G401 (cell line): ENCODE measurements around the gene RAB7B. TPM values are rescaled to one million over a fixed set of nuclear protein-coding genes. Genes with fewer than 3 reads are reported as not detected.

Experiments
- DNase-seq: peaks from one replicate; pipeline ENCODE4 v3.0.0-alpha.2; 2015; ENCODE audit warnings: low spot score
- in situ Hi-C: cut with HindIII; loops from 2 replicates; pipeline ENCODE4 v1.10.0; 2016; ENCODE audit warnings: low sequenced_read_pairs, mixed read lengths
- total RNA-seq: library from RNA; depleted of rRNA; stranded (reverse); fragments of >200 nt; shearing (Covaris generic); gene quantifications from 2 replicates; pipeline ENCODE4 v1.2.3, GENCODE V29; 2014; rRNA removed

RAB7B gene
- total RNA-seq, 1 experiment from 2014 or later, result 0.85 TPM

DNA sequence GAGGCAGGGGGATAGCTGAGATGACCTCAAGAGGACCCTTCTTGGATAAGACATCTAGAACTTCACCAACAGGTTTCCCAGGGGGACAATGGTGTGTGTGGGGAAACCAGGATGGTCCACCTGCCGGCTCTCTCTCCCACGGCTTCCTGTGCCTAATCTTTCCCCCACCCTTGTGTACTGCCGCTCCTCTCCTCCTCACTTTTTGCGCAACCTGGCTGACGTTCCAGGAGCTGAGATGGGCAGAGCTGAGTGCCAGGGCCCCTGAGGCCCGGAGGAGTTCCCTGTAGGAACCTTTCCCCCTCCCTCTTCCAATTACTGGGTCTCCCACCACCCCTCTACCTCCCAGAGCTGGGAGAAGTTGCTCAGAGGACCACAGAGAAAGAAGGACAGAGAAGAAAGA is 66.9 kb downstream of the RAB7B start:
- in situ Hi-C loops, result no loop called here
- no peak for DNase-seq

DNA sequence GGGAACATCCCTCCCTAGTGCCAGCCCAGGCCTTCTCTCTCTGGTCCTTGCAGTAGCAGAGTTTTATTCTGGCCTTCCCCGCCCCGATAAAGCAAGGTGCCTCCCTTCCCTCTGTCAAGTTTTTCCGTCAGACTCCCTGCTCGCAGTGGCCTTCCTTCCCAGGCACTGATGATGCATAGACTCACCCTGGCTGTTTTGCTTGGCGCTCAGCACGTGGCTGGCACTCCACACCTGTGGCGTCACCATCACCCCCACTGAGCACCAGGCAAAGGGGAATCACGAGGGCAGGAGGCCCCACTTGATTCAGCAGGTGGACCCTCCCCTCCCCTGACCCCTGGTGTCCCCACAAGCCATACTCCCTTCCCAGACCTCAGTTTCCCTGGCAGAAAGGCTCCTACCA is 67.3 kb downstream of the RAB7B start:
- no peak for DNase-seq
- in situ Hi-C loops, result no loop called here

DNA sequence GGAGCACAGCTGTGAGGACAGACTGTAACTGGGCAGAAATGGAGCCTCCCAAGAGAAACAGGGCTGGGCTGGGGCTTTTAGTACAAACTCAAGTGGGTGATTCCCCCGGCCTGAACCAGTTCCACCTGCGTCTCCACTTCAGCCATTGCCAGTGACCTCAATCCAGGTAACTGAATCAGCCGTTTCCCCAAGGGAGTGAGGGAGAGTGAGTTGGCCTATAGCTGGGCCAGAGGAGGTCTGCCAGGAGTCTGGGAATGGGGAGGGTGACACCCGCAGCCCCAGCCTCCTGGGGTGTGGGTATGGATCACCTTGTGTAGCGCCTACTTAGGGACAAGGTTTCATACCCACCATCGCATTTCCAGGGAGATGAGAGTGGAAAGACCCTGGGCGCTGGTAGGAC is 68.4 kb downstream of the RAB7B start:
- no peak for DNase-seq
- in situ Hi-C loops, result no loop called here

DNA sequence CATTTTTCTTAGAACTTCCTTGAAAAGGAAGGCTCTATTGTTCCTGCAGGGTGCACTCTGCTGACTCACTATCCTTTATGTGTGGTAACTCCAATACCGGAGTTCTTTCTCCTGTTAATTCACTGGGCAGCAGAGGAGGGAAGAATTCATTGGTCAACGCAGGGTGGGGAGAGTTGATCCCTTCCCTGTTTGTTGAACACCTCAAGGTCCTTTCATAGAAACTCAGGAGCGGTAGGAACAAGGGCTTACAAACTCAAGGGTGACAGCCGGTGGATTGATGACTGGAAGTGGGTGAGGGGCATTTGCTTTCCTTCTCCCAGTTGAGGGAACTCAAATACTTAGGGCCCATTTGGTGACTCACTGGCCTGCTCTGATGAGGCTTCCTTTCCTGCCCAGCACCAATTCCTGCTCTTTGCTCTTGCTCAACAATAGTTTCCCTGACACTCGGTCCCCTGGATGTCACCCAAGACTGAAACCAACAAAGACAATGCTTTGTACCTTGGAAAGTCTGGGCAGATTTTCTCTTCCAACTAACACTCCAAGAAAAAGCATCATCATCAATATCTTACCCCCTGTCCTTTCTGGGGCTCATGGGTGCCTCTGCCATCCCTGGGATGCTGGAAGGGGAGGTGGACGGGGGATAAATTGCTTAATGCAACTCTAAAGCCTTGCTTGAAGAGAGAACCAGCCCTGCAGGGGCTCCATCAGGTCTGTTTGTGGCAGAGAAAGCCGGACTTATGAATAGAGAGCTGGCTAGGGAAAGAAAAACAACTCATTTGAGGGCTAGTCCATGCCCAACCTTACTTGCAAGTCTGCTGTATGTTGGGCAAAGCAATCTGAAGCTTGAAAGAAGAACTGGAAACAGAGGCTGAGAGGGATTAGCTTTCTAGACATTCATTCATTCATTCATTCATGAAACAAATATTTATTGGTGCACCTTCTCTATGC is 69.2 kb downstream of the RAB7B start:
- in situ Hi-C loops, result no loop called here
- DNase-seq, result peak; percentile 4

DNA sequence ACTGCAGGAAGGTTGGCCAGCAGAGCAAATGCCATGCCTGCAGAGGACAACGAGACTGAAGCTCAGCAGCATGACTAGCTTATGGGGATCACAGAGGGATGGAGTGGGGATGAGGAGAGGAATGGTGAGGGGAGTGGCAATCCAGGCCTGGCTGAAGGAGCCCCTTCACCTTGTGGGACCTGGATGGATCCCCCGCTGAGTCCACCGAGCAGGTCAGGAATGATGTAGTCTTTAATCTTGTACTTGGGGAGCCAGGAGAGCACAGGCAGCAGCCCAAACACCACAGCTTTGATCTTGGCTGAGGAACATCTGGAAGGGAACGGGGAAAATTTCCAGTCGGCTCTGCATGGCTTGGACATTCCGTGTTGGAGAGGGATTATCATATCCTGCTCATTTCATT is 70.4 kb downstream of the RAB7B start:
- in situ Hi-C loops, result no loop called here
- DNase-seq, result no peak

DNA sequence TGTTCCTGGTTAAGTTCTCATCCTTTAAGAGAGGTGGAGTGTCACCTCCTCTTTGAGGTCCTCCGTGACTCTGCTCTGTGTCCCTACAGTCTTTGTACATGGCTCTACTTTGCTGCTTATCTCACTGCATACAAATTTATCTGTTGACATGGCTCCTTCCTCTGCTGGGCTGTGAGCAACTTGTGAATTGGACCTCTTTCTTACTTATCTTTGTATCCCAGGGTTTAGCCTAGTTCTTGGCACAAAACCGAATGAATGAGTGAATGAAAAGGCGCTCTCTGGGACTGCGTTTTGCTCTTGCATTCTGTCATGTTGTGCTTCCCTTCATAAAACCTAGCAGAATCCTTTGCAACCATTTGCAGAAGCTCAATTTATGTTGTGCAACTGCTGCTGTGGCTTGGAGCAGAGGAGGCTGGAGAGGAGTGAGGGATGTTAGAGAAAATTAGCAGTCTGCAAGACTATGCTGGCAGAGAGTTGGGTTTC is 72.4 kb downstream of the RAB7B start:
- no peak for DNase-seq
- in situ Hi-C loops, result no loop called here

DNA sequence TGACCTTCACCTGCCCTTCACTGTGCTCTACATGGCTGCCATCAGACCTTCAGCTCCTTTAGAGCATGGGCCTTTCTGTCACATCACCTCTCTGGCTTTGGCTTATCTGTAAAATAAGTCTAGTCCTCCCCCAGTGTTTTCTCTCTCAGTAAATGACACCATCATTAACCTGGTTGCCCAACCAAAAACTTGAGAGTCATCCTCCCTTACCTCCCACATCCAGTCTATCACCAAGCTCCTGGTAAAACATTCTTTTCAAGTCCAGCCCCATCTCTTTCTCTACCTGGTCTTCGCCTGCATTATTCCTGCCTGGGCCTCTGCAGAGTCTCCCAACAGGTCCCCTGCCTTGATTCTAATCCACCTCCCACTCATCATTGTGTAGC is 73.0 kb downstream of the RAB7B start:
- DNase-seq, result no peak
- in situ Hi-C loops, result no loop called here

DNA sequence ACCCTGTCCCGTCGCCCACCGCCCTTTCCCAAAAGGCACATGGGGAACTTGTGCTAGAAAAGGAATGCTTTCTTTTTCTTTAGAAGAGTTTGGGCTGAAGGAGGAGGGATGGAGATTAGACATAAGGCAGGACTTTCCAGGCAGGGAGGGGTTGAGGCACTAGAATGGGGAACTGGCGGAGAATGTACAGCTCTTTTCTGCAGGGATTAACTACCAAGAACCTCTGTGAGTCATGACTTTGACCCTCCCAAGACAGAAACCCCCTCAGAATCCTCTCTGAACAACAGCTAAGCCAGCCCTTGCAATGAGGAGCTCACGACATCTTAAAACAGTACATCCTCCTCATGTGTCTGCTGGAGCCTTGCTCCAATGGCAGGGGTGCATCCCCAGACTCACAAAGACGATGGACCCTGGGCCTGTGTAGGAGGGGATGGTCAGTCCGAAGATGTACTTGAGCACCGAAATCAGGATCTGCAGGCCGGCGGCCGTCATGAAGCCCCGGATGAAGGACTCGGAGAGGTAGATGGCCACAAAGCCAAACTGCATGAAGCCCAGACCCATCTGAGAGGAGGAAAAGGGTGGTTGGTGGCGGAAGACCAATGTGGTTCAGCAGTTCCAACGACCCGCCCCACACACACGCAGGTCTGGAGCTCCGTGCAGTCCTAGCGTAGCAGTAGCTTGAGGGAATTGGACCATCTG is 73.5 kb downstream of the RAB7B start:
- DNase-seq, result no peak
- in situ Hi-C loops, result no loop called here

DNA sequence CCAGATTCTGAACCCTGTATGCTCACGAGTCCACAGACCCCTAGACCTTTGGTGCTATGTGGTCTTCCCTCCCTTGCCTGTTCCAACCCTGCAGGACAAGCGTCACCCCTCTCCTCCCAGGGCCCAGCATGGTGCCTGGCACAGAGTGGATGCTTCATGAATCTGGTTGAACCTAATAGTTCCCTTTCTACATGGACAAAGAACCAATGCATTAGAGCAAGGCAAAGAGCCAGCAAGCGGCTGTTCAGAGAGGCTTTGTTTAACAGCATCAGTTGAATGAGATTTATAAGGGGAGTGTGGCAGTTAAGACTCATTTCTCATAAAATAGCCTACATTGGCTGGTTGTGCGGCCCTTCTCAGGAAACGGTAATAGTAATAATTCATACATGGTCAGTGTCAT is 74.9 kb downstream of the RAB7B start:
- in situ Hi-C loops, result no loop called here
- DNase-seq, result peak; percentile 10

DNA sequence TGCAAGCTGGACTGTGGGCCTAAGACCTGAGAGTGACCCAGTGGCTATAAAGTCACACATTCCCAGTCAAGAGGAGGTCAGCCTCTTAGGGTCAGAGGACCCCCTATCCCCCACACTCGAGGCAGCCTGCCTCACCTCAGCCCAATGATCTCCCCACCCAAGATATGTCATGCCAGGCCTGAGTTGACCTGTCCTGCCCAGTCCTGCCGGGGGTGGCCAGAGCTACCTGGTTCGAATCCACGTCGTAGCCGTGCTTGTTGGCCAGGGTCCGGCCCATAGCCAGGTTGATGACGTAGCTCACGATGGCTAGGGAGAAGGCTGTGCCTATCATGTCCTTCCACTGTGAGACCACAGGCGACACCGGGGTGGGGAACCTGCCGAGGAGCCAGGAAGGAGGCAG is 75.5 kb downstream of the RAB7B start:
- no peak for DNase-seq
- in situ Hi-C loops, result no loop called here

DNA sequence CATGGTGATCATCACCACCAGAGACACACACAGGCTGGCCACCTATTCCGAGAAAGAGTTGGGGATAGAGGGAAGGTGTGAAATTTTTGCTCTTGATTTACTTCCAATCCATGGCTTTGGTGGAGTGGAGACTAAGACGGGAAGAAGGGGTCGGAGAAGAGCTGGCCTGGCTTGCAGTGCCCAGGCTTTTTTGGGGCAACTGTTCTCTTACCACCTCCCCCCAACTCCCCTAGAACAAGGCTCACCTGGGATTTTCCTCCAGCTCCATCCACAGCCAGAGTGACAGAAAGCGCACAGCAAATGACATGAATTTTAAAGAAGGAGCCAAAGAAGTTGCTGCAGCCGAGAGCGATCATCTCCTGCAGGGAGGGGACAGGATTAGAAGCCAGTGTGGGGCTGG is 75.9 kb downstream of the RAB7B start:
- no peak for DNase-seq
- in situ Hi-C loops, result no loop called here

Other genes starting within 250 kb of the RAB7B start
- 6.8 and 8.9 TPM in 2 replicates for gene RAB29, start 227.9 kb downstream of the RAB7B start, total RNA-seq
- gene SLC41A1, start 190.2 kb downstream of the RAB7B start, total RNA-seq, result 9.1 and 17.8 TPM in 2 replicates
- gene PM20D1, start 153.3 kb downstream of the RAB7B start, total RNA-seq, result not detected in 2 replicates
- not detected in 2 replicates for gene SLC26A9, start 59.9 kb downstream of the RAB7B start, total RNA-seq
- gene CTSE, start 20.5 kb upstream of the RAB7B start, total RNA-seq, result not detected in 2 replicates
- not detected in 2 replicates for gene RHEX, start 49.8 kb upstream of the RAB7B start, total RNA-seq
- not detected in 2 replicates for gene AVPR1B, start 114.0 kb upstream of the RAB7B start, total RNA-seq
- gene FAM72A, start 199.4 kb upstream of the RAB7B start, total RNA-seq, result 8.4 and 18.6 TPM in 2 replicates
- gene SRGAP2, start 200.1 kb upstream of the RAB7B start, total RNA-seq, result 16.5 and 24.9 TPM in 2 replicates